Activated CD4-positive, alpha-beta memory T cell treated with anti-CD3 and anti-CD28 coated beads for 36 hours (primary cell): Measurements from ENCODE around the gene TBC1D30. TPM values are rescaled to one million over a fixed set of nuclear protein-coding genes. Genes with fewer than 3 reads are reported as not detected.
"Not testable (repeated sequence)": the region's sequence is repeated elsewhere in the genome, so short reads cannot be mapped to it uniquely, and the experiment has no call there.

Source experiments
- CTCF ChIA-PET: fragments of 350-600 bp; sonication (Branson Sonifier 250); formaldehyde crosslinking; loops from one replicate; lab custom pipeline; 2021; ENCODE audit warnings: antibody characterized with exemption, inconsistent platforms; lab: Charles Lee
- POLR2A ChIA-PET: fragments of 350-600 bp; sonication (Branson Sonifier 250); formaldehyde crosslinking; loops from one replicate; lab custom pipeline; 2021; ENCODE audit warnings: antibody characterized with exemption; lab: Charles Lee
- DNase-seq: peaks from one replicate; pipeline ENCODE4 v3.0.0-alpha.2; 2020
- H3K27ac Mint-ChIP-seq: one replicate; pipeline ENCODE4 v1.8.0; 2021; ENCODE audit warnings: mixed read lengths
- H3K27me3 Mint-ChIP-seq: one replicate; pipeline ENCODE4 v1.8.0; 2021; ENCODE audit warnings: mixed read lengths
- H3K36me3 Mint-ChIP-seq: one replicate; pipeline ENCODE4 v1.8.0; 2021; ENCODE audit warnings: mixed read lengths
- H3K4me1 Mint-ChIP-seq: one replicate; pipeline ENCODE4 v1.8.0; 2021; ENCODE audit warnings: low read depth, mixed read lengths
- H3K4me3 Mint-ChIP-seq: one replicate; pipeline ENCODE4 v1.8.0; 2021; ENCODE audit warnings: mild to moderate bottlenecking, mixed read lengths
- H3K9me3 Mint-ChIP-seq: one replicate; pipeline ENCODE4 v1.8.0; 2021; ENCODE audit warnings: mixed read lengths
- intact Hi-C: fragments of 100-400 bp; cut with micrococcal nuclease; formaldehyde crosslinking; loops from one replicate; pipeline ENCODE4 v1.15.1; 2023
- total RNA-seq, 2 experiments: library from RNA; stranded (reverse); gene quantifications; one replicate each; pipeline ENCODE4 v1.2.3, GENCODE V29; 2021

TBC1D30 gene, protein sequence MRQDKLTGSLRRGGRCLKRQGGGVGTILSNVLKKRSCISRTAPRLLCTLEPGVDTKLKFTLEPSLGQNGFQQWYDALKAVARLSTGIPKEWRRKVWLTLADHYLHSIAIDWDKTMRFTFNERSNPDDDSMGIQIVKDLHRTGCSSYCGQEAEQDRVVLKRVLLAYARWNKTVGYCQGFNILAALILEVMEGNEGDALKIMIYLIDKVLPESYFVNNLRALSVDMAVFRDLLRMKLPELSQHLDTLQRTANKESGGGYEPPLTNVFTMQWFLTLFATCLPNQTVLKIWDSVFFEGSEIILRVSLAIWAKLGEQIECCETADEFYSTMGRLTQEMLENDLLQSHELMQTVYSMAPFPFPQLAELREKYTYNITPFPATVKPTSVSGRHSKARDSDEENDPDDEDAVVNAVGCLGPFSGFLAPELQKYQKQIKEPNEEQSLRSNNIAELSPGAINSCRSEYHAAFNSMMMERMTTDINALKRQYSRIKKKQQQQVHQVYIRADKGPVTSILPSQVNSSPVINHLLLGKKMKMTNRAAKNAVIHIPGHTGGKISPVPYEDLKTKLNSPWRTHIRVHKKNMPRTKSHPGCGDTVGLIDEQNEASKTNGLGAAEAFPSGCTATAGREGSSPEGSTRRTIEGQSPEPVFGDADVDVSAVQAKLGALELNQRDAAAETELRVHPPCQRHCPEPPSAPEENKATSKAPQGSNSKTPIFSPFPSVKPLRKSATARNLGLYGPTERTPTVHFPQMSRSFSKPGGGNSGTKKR
- total RNA-seq, result under 1 TPM in 1 of 2 experiments, not detected in 1; 0.36 TPM

DNA sequence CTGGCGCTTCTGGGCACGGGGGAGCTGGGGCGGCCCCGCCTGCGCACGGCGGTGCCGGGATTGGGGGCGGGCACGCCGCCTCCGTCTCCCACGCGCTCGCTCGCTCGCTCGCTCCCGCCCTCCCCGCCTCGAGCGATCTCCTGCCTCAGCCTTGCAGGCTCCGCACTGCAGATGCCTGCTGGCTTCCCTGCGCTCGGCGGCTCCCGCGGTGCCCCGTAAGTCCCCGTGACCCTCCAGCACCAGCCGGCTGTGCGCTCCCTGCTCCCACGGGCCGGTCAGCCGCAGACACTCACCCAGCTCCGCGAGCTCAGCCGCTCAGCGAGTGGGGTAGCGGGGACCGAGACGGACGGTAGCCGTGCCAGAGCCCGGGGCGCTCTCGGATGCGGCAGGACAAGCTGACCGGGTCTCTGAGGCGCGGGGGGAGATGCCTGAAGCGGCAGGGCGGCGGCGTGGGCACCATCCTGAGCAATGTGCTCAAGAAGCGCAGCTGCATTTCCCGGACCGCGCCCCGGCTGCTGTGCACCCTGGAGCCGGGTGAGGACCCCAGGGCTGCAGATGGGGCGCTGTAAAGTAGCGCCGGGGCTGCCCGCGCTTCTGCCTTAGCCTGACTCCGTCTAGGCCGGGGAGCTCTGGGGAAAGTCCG lies at the start of gene TBC1D30:
TSS of gene TBC1D30 (plus strand) at position 148 of the 643 bp plus-strand sequence. CDS start at position 381, 233 bp downstream.
- H3K27ac Mint-ChIP-seq, result no peak within 1 kb of the TSS
- peaks cover 2% of the 10 kb centered on the region for H3K36me3 Mint-ChIP-seq
- peak within 1 kb of the TSS; percentile 66 for H3K4me3 Mint-ChIP-seq
- peak; percentile 31 for DNase-seq
- H3K4me1 Mint-ChIP-seq, result peaks cover 18% of the 10 kb centered on the region
- H3K27me3 Mint-ChIP-seq, result peaks cover 54% of the 10 kb centered on the region
- ChIA-PET CTCF (interaction anchor here (1.0 to 2.2 kb wide), 3 partner anchors 23 to 28 kb away, joined by 5 to 12 read pairs (median 5); no protein-coding TSS in a partner anchor), POLR2A (no interaction called here)
- peaks cover 3% of the 10 kb centered on the region for H3K9me3 Mint-ChIP-seq
- intact Hi-C loops, result no loop called here

GRCh38 chr12:64775147-64775736 lies 49.2 kb upstream of the TBC1D30 start:
- H3K9me3 Mint-ChIP-seq, result peaks cover 32% of the 10 kb centered on the region
- CTCF ChIA-PET, result interaction anchor here (1.2 kb wide), 1 partner anchor 21 kb away, joined by 4 read pairs; no protein-coding TSS in a partner anchor
- H3K36me3 Mint-ChIP-seq, result peaks cover 12% of the 10 kb centered on the region
- H3K4me3 Mint-ChIP-seq, POLR2A ChIA-PET, H3K4me1 Mint-ChIP-seq, DNase-seq, intact Hi-C loops, H3K27ac Mint-ChIP-seq: not testable (repeated sequence)
- peaks cover 50% of the 10 kb centered on the region for H3K27me3 Mint-ChIP-seq

DNA sequence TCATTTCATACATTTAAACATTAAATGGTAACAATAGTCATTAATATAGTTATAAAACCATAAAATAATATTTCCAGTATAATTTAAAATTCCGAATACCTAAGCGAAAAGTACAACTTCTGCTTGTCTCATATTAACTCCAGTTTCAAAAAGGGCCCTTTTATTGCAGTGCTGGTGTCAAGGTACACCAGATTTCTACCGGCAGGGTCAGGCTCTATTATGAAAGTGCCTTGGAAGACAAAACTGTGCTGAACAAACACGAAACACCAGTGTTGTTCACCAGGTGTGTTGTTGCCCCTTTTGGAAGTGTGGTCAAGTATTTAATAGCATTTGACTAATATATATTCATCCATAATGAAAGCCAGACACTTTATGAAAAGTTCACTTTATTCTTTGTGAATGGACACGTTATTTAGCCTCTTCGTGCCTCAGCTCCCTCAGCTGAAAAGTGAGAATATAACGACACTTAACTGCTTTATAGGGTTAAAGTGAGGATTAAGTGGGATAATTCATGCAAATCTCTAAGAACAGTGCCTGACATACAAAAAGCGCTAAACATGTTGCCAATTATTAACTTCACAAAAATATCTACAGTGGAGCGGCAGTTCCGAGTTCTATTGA lies 45.0 kb upstream of the TBC1D30 start:
- POLR2A ChIA-PET, result interaction anchor here (0.6 kb wide), 1 partner anchor 1247 kb away, joined by 3 read pairs; no protein-coding TSS in a partner anchor
- Mint-ChIP-seq H3K36me3 (peaks cover 9% of the 10 kb centered on the region), H3K4me3 (no peak overlapping the region), H3K27me3 (peaks cover 64% of the 10 kb centered on the region), H3K9me3 (peaks cover 25% of the 10 kb centered on the region), H3K4me1 (peaks cover 16% of the 10 kb centered on the region), H3K27ac (no peak overlapping the region)
- CTCF ChIA-PET, result interaction anchor here (0.9 to 4.8 kb wide), 2 partner anchors 17 to 22 kb away, joined by 4 to 30 read pairs; no protein-coding TSS in a partner anchor
- intact Hi-C loops, result no loop called here
- DNase-seq, result no peak

DNA sequence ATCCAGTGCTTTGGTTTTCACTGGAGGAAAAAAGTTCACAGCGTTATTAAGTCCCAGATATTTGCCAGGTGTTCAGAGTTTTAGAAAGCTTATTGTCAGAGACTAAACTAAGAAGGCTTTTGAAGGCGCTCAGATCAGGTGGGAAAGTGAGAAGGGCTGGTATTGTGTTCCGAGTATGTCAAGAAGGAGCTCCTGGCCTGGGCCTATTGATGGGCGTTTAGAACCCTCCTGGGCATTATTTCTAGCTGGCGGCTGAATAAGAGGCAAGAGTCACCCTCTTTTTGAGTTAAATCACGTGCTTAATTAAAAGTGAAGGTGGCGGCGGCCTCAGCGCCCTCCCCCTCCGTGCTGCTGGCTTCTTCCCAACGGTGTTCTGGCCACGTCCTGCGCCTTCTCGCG lies 44.3 kb upstream of the TBC1D30 start:
- POLR2A ChIA-PET, result interaction anchor here (0.6 kb wide), 1 partner anchor 1246 kb away, joined by 3 read pairs; no protein-coding TSS in a partner anchor
- DNase-seq, result no peak
- Mint-ChIP-seq H3K36me3 (peaks cover 9% of the 10 kb centered on the region), H3K27me3 (peaks cover 64% of the 10 kb centered on the region), H3K27ac (no peak overlapping the region), H3K4me3 (peak overlapping the region; percentile 36), H3K9me3 (peaks cover 23% of the 10 kb centered on the region), H3K4me1 (peaks cover 16% of the 10 kb centered on the region)
- intact Hi-C loops, result no loop called here
- CTCF ChIA-PET, result interaction anchor here (0.9 to 4.8 kb wide), 3 partner anchors 16 to 51 kb away, joined by 3 to 30 read pairs (median 4); no protein-coding TSS in a partner anchor

GRCh38 chr12:64780531-64781279 lies 43.7 kb upstream of the TBC1D30 start:
- peak; percentile 21 for DNase-seq
- peaks cover 6% of the 10 kb centered on the region for H3K36me3 Mint-ChIP-seq
- H3K9me3 Mint-ChIP-seq, result peaks cover 17% of the 10 kb centered on the region
- peak overlapping the region; percentile 36 for H3K4me3 Mint-ChIP-seq
- intact Hi-C loops, result no loop called here
- ChIA-PET POLR2A (interaction anchor here (0.9 kb wide), 1 partner anchor 389 kb away, joined by 3 read pairs; the partner anchor contains the start of gene LEMD3), CTCF (interaction anchor here (1.1 to 4.8 kb wide), 3 partner anchors 16 to 52 kb away, joined by 3 to 30 read pairs (median 7); no protein-coding TSS in a partner anchor)
- H3K4me1 Mint-ChIP-seq, result peaks cover 16% of the 10 kb centered on the region
- H3K27me3 Mint-ChIP-seq, result peaks cover 64% of the 10 kb centered on the region
- H3K27ac Mint-ChIP-seq, result no peak overlapping the region

- Mint-ChIP-seq H3K4me1 (peaks cover 16% of the 10 kb centered on the region), H3K27ac (no peak overlapping the region), H3K36me3 (peaks cover 4% of the 10 kb centered on the region), H3K4me3 (peak overlapping the region; percentile 69), H3K9me3 (peaks cover 9% of the 10 kb centered on the region), H3K27me3 (peaks cover 58% of the 10 kb centered on the region)
- intact Hi-C loops, result no loop called here
- CTCF ChIA-PET, result interaction anchor here (0.8 to 4.8 kb wide), 6 partner anchors 10 to 342 kb away, joined by 3 to 30 read pairs (median 4); no protein-coding TSS in a partner anchor
- no peak for DNase-seq
- POLR2A ChIA-PET, result interaction anchor here (0.9 kb wide), 1 partner anchor 388 kb away, joined by 3 read pairs; the partner anchor contains the start of gene LEMD3
Observed at GRCh38 chr12:64781280-64782190, 42.9 kb upstream of the TBC1D30 start.

DNA sequence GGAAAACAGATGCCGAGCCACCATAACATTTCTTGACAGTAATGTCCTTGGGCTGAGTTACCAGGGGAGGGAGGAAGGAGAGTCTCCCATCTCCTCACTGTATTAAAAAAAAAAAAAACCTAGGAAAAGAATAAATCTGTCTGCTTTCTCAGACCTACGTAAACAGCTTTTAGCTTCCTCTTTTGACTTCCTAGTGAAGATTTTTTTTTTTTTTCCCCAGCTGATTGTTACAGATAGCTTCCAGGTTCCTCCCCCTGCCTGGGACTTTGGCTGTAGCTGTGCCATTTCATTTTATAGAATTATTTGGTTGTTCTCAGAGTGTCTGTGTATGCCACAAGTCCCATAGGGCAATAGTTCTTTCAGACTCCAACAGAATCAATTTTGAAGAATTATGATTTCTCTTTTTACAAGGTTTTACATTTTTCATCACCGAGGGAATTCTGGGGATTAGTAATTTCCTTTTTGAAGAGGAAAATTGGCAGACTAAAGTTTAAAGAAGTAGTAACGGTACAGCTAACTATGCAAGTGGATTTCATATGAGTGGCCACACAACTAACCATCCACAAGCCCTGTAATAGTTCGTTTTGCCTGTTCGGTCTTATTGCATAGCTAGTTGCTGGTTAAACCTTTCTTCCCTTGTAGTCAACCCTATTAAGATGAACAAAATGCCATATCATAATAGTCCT lies 42.1 kb upstream of the TBC1D30 start:
- Mint-ChIP-seq H3K27me3 (peaks cover 50% of the 10 kb centered on the region), H3K27ac (no peak overlapping the region), H3K4me1 (peaks cover 16% of the 10 kb centered on the region), H3K4me3 (no peak overlapping the region), H3K9me3 (peaks cover 2% of the 10 kb centered on the region), H3K36me3 (peaks cover 1% of the 10 kb centered on the region)
- ChIA-PET POLR2A (interaction anchor here (0.6 kb wide), 1 partner anchor 561 kb away, joined by 3 read pairs; no protein-coding TSS in a partner anchor), CTCF (interaction anchor here (0.9 to 4.8 kb wide), 5 partner anchors 11 to 342 kb away, joined by 3 to 30 read pairs (median 4); no protein-coding TSS in a partner anchor)
- DNase-seq, result no peak
- intact Hi-C loops, result no loop called here

- H3K9me3 Mint-ChIP-seq, result no peaks in the 10 kb centered on the region
- no peaks in the 10 kb centered on the region for H3K36me3 Mint-ChIP-seq
- CTCF ChIA-PET, result interaction anchor here (0.9 to 2.1 kb wide), 3 partner anchors 10 to 16 kb away, joined by 3 to 11 read pairs (median 8); no protein-coding TSS in a partner anchor
- peaks cover 34% of the 10 kb centered on the region for H3K27me3 Mint-ChIP-seq
- DNase-seq, result no peak
- H3K27ac Mint-ChIP-seq, result no peak overlapping the region
- no peak overlapping the region for H3K4me3 Mint-ChIP-seq
- POLR2A ChIA-PET, result no interaction called here
- H3K4me1 Mint-ChIP-seq, result peaks cover 12% of the 10 kb centered on the region
- intact Hi-C loops, result no loop called here
Observed at GRCh38 chr12:64785838-64786237, 38.6 kb upstream of the TBC1D30 start.

GRCh38 chr12:64790166-64790565 lies 34.3 kb upstream of the TBC1D30 start:
- POLR2A ChIA-PET, result no interaction called here
- Mint-ChIP-seq H3K4me1 (no peaks in the 10 kb centered on the region), H3K27me3 (peaks cover 8% of the 10 kb centered on the region), H3K4me3 (no peak overlapping the region), H3K36me3 (no peaks in the 10 kb centered on the region), H3K9me3 (no peaks in the 10 kb centered on the region), H3K27ac (no peak overlapping the region)
- CTCF ChIA-PET, result interaction anchor here (1.0 kb wide), 1 partner anchor 9 kb away, joined by 3 read pairs; no protein-coding TSS in a partner anchor
- DNase-seq, result no peak
- intact Hi-C loops, result no loop called here
